GM18861 (cell line): ENCODE results near the gene TAS1R3.

Source experiments
- ATAC-seq: cut with Tn5 transposase; IDR thresholded peaks from one replicate; pipeline ENCODE4 v1.9.1; 2021; ENCODE audit not compliant: unreplicated experiment

The TAS1R3 gene

GRCh38 chr1:1331068-1331965, at the start of gene TAS1R3:
Gene TAS1R3 (plus strand): TSS chr1:1331280. CDS start chr1:1331346, 66 bp downstream.
- no peak for ATAC-seq

DNA sequence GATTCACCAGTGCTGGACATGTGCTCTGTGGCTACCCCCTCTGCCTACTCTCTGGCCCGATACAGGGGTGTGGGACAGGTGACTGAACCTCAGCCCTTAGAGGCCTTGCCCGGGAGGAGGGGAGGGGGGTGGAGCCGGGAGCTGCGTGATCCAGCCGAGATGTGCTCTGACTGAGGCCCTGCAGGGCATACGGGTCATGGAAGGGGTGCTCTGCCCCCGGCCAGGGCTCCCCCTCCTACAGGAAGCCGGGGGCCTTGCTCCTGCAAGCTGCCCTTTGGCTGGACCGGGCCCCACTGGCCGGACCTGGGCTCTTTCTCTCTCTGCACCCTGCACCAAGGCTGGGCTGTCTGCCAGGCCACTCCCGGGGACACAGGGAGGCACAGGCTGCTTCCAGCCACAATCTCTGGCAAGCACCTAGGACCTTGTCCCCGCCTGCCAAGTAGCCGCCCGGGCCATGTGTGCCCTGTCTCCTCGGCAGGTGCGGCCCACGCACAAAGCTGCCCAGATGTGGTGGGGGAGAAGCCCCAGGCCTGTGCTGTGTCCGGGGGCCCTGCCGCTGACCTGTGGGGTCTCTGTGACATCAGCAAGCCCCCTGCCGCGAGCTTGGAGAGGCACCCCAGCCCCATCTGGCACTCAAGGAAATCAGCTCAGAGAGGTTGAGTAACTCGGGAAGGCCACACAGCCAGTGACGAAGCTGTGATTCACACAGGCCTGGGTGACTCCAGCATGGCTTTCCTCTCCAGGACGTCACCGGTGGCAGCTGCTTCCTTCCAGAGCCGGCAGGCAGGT, 49.4 kb upstream of the TAS1R3 start:
- ATAC-seq: no peak

GRCh38 chr1:1282998-1283397, 48.1 kb upstream of the TAS1R3 start:
- no peak for ATAC-seq

- ATAC-seq: no peak
Measured at GRCh38 chr1:1283821-1284220, 47.3 kb upstream of the TAS1R3 start.

DNA sequence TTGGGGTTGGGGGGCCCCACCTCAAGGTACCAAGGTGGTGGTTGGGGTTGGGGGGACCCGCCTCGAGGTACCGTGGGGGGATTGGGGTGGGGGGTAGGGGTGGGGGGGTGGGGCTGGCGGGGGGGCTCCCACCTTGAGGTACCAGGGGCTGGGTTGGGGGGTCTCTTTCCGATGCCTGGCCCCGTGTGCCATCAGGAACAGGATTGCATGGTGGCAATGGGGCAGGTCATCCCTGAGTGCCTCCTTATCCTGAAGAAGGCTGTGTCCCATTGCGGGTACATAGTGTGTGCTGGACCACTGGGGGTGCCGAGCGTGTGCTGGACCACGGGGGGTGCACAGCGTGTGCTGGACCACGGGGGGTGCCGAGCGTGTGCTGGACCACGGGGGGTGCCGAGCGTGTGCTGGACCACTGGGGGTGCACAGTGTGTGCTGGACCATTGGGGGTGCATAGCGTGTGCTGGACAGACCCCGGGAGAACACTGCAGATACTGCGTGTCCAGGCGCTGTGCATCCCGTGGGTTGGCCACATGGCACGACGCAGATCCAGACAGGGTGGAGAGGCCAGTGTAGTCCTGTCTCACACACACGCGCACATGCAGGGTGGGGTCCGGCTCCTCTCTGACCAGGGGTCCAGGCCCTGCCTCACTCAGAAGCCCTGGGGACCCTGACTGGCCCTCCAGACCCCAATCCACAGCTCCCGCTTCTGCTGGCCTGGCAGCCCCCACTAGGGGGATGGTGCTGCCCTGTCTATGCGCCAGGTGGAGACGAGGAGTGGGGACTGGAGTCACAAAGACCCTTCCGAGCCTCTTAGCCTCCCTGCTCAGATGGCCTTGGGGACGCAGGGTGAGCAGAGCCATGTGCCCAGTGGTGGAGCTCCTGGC, 46.6 kb upstream of the TAS1R3 start:
- ATAC-seq: no peak

GRCh38 chr1:1285102-1285571, 45.9 kb upstream of the TAS1R3 start:
- no peak for ATAC-seq

DNA sequence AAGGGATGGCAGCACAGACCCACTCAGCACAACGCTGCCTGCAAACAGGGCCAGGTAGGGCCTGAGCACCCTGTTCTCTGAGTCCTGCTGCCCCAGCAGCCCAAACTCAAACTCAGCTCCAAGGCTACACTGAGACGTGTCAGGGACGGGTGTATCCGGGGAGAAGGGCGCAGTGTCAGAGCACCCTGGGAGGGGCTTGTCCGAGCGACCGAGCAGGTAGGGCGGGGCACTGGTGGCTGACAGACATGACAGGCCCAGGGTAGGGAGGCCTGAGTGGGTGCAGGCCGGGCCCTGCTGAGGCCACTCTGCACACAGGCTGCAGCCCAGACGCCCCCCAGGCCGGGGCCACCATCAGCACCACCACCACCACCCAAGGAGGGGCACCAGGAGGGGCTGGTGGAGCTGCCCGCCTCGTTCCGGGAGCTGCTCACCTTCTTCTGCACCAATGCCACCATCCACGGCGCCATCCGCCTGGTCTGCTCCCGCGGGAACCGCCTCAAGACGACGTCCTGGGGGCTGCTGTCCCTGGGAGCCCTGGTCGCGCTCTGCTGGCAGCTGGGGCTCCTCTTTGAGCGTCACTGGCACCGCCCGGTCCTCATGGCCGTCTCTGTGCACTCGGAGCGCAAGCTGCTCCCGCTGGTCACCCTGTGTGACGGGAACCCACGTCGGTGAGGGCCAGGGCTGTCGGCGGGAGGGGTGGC, 45.3 kb upstream of the TAS1R3 start:
- no peak for ATAC-seq

GRCh38 chr1:1286313-1287261, 44.5 kb upstream of the TAS1R3 start:
- no peak for ATAC-seq

- ATAC-seq: no peak
Measured at GRCh38 chr1:1287288-1288110, 43.6 kb upstream of the TAS1R3 start.

DNA sequence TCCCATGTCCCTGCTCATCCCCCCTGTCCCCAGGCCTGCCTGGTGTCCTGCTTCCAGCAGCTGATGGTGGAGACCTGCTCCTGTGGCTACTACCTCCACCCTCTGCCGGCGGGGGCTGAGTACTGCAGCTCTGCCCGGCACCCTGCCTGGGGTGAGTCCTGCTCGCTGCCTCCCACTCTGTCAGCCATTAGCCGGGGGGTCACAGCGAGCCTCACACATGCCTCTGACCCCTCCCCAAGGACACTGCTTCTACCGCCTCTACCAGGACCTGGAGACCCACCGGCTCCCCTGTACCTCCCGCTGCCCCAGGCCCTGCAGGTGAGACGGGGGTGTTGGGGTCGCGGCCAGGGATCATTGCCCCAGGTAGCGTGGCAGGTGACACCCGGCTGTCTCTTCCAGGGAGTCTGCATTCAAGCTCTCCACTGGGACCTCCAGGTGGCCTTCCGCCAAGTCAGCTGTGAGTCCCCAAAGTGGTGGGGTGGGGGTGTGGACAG, 40.8 kb upstream of the TAS1R3 start:
- no peak for ATAC-seq

DNA sequence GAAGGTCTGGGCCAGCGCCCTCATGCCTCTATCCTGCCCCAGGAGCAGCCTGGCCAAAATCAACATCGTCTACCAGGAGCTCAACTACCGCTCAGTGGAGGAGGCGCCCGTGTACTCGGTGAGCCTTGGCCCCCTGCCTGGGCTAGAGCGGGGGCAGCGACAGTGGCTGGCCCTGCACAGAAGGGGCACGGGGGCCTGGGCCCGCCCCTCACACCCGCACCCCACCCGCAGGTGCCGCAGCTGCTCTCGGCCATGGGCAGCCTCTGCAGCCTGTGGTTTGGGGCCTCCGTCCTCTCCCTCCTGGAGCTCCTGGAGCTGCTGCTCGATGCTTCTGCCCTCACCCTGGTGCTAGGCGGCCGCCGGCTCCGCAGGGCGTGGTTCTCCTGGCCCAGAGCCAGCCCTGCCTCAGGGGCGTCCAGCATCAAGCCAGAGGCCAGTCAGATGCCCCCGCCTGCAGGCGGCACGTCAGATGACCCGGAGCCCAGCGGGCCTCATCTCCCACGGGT, 40.0 kb upstream of the TAS1R3 start:
- no peak for ATAC-seq

DNA sequence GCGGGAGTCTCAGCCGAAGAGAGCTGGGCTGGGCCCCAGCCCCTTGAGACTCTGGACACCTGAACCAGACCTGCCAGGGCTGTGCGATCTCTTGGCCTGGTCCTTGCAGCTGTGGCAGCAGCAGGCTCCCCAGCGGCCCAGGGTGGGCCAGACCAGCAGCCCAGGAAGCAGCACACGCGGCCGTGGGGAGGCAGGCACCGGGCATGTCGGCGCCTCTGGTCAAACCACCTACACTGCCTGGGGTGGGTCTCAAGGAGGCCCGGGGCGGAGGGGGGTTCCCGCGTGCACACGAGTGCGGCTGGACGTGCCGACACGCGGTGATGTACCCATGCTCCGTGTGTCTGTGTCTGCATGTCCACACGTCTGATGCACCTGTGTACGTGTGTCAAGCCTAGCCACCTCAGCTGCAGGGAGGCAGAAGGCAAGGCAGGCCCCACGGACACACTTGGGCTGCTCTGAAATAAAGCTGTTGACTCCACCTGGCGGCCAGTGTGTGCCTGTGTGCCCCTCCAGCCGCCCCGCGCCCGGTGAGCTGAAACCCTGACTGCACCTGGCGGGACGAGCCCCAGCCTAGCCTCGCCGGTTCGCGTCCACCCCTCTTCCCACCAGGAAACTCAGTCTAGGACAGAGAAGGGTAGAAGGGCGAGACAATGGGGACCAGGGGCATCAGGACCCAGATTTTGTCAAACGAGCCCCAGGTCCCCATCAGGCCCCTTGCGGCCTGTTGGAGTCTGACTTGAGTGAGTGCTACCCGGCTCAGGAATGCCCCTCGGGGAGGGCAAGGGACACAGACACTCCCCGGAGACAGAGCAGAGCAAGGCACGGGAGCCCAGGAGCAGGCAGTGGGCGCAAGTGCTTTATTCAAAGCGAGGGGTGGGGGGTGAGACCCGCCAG, 39.3 kb upstream of the TAS1R3 start:
- ATAC-seq: no peak

- ATAC-seq: no peak
Measured at GRCh38 chr1:1292442-1292779, 38.7 kb upstream of the TAS1R3 start.

GRCh38 chr1:1292851-1293250, 38.2 kb upstream of the TAS1R3 start:
- no peak for ATAC-seq

GRCh38 chr1:1293263-1294249, 37.5 kb upstream of the TAS1R3 start:
- no peak for ATAC-seq
